Loucy (cell line): ENCODE results near the gene KBTBD12.

ENCODE experiments used
- H2AFZ ChIP-seq: fragments of 200-600 bp; sonication (generic); 2 replicates; pipeline ENCODE4 v1.6.0; 2016; ENCODE audit warnings: antibody characterized with exemption, mild to moderate bottlenecking, low read length, moderate library complexity
- H3F3A ChIP-seq: fragments of 200-600 bp; 2 replicates; pipeline ENCODE4 v1.6.0; 2016; ENCODE audit warnings: antibody characterized with exemption, low read depth, mild to moderate bottlenecking
- H3K27me3 ChIP-seq: fragments of 200-600 bp; sonication (generic); 2 replicates; pipeline ENCODE4 v1.6.1; 2014; ENCODE audit warnings: low read length, mild to moderate bottlenecking; ENCODE audit not compliant: insufficient read depth, poor library complexity, severe bottlenecking
- H3K36me3 ChIP-seq: fragments of 200-600 bp; sonication (generic); 2 replicates; pipeline ENCODE4 v1.6.1; 2016; ENCODE audit warnings: low read length; ENCODE audit not compliant: insufficient read depth
- H3K4me1 ChIP-seq: fragments of 200-600 bp; sonication (generic); 2 replicates; pipeline ENCODE4 v1.5.1; 2014; ENCODE audit warnings: low read length, mild to moderate bottlenecking; ENCODE audit not compliant: insufficient read depth, poor library complexity, severe bottlenecking
- H3K4me2 ChIP-seq: fragments of 200-600 bp; sonication (generic); 2 replicates; pipeline ENCODE4 v1.6.0; 2014; ENCODE audit warnings: antibody characterized with exemption, low read length, low read depth, mild to moderate bottlenecking; ENCODE audit not compliant: poor library complexity, severe bottlenecking
- H3K4me3 ChIP-seq: fragments of 200-600 bp; sonication (generic); 2 replicates; pipeline ENCODE4 v1.5.1; 2014; ENCODE audit warnings: low read length, mild to moderate bottlenecking, mixed read lengths; ENCODE audit not compliant: poor library complexity, severe bottlenecking
- H3K79me2 ChIP-seq: fragments of 200-600 bp; sonication (generic); 2 replicates; pipeline ENCODE4 v1.6.1; 2014; ENCODE audit warnings: low read length; ENCODE audit not compliant: insufficient read depth
- H3K9ac ChIP-seq: fragments of 200-600 bp; sonication (generic); 2 replicates; pipeline ENCODE4 v1.6.0; 2014; ENCODE audit warnings: mild to moderate bottlenecking, low read depth, low read length, moderate library complexity; ENCODE audit not compliant: poor library complexity, severe bottlenecking
- H3K9me2 ChIP-seq: fragments of 200-600 bp; sonication (generic); replicated peaks from 2 replicates; pipeline ENCODE4 v1.6.1; 2016; ENCODE audit warnings: low read depth, low read length, mixed read lengths
- H3K9me3 ChIP-seq: fragments of 200-600 bp; sonication (generic); 2 replicates; pipeline ENCODE4 v1.6.1; 2014; ENCODE audit warnings: mild to moderate bottlenecking, antibody characterized with exemption, low read length, low read depth; ENCODE audit not compliant: insufficient read depth
- H4K20me1 ChIP-seq: fragments of 200-600 bp; sonication (generic); 2 replicates; pipeline ENCODE4 v1.6.0; 2014; ENCODE audit warnings: antibody characterized with exemption, low read length, mild to moderate bottlenecking; ENCODE audit not compliant: insufficient read depth, poor library complexity, severe bottlenecking
- CTCF ChIP-seq: fragments of 200-600 bp; sonication (generic); conservative IDR thresholded peaks from 2 replicates; pipeline ENCODE4 v1.5.1; 2014; ENCODE audit warnings: mild to moderate bottlenecking, antibody characterized with exemption, low read length
- EZH2phosphoT487 ChIP-seq: fragments of 200-600 bp; IDR thresholded peaks from 2 replicates; pipeline ENCODE4 v1.6.1; 2018; ENCODE audit warnings: antibody characterized with exemption, mild to moderate bottlenecking, moderate library complexity, borderline replicate concordance

The KBTBD12 gene

DNA sequence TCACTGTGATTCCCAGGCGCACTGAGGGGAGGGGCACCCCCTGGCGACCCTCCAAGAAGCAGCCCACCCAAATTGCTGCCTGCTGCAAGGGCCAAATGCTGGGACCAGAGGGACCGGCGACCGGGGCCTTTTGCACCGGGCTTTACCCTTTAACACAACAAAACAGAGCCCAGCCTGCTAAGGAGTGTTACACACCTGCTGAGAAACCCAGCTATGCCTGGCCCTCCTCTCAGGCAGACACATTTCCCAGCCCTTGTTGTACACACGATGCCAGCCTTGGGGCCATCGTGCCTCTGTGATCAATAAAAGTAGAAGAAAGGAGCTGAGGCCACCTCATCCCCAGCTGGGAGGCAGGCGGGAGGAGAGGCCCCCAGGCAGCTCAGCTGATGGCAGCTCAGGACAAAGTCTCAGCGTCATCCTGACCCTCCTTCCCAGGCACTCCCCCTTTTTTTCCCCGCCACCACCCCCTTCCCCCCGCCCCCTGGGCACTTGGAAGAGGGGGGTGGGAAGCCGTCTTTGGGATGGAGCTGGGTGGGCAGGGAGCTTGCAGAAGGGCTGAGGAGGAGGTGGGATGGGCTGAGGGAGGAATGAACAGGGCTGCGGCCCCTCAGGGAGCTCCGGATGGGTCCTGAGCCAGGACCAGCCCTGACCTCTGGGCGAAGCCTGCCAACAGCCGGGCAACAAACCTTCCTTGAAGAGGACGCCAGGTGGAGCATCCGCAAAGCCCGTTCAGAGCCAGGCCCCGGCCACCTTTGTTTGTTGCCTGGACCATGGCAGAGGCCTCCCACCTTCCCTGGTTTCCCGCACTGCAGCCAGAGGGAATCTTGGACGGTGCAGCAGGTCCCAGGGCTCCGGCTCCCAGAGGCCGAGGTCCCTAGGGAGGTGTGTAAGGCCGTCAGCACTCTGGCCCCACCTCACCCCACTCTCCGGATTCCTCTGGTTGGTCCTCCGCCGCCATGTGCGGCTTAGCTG, 91.3 kb downstream of the KBTBD12 start:
- no peaks in the 10 kb centered on the region for H3K36me3 ChIP-seq
- no peak for TF ChIP-seq EZH2phosphoT487
- TF ChIP-seq CTCF, result no peak
- H4K20me1 ChIP-seq, result no peaks in the 10 kb centered on the region
- H3K27me3 ChIP-seq, result no peaks in the 10 kb centered on the region
- H3K4me2 ChIP-seq, result no peak overlapping the region
- H2AFZ ChIP-seq, result no peak overlapping the region
- H3F3A ChIP-seq, result no peaks in the 10 kb centered on the region
- no peaks in the 10 kb centered on the region for H3K9me2 ChIP-seq
- H3K79me2 ChIP-seq, result no peaks in the 10 kb centered on the region
- no peak overlapping the region for H3K4me3 ChIP-seq
- no peak overlapping the region for H3K9ac ChIP-seq
- H3K9me3 ChIP-seq, result no peaks in the 10 kb centered on the region
- no peaks in the 10 kb centered on the region for H3K4me1 ChIP-seq

DNA sequence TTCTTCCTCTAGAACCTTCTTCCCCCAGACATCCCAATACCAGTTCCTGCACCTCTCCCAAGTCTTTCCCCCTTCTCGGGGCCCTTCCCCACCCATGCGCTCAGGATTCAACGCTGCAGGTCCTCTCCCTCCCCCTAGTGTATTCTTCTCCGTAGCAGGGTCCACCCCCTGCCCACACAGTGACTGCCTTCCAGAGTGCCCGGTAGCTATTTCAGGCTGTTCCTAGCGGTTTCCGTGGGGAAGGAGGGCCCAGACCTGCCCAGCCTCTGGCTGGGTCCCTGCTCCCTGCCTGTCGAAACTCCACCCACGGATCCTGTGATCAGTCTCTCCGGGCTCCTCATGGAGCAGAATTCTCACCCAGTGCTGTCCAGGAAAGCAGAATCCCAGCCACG, 92.0 kb downstream of the KBTBD12 start:
- Histone ChIP-seq H3K9me2 (no peaks in the 10 kb centered on the region), H3K9ac (no peak overlapping the region), H4K20me1 (no peaks in the 10 kb centered on the region), H3K4me1 (no peaks in the 10 kb centered on the region), H3K27me3 (no peaks in the 10 kb centered on the region), H3K9me3 (no peaks in the 10 kb centered on the region), H3K79me2 (no peaks in the 10 kb centered on the region), H3F3A (no peaks in the 10 kb centered on the region), H3K36me3 (no peaks in the 10 kb centered on the region), H2AFZ (no peak overlapping the region), H3K4me3 (no peak overlapping the region), H3K4me2 (no peak overlapping the region)
- TF ChIP-seq CTCF (no peak), EZH2phosphoT487 (no peak)

DNA sequence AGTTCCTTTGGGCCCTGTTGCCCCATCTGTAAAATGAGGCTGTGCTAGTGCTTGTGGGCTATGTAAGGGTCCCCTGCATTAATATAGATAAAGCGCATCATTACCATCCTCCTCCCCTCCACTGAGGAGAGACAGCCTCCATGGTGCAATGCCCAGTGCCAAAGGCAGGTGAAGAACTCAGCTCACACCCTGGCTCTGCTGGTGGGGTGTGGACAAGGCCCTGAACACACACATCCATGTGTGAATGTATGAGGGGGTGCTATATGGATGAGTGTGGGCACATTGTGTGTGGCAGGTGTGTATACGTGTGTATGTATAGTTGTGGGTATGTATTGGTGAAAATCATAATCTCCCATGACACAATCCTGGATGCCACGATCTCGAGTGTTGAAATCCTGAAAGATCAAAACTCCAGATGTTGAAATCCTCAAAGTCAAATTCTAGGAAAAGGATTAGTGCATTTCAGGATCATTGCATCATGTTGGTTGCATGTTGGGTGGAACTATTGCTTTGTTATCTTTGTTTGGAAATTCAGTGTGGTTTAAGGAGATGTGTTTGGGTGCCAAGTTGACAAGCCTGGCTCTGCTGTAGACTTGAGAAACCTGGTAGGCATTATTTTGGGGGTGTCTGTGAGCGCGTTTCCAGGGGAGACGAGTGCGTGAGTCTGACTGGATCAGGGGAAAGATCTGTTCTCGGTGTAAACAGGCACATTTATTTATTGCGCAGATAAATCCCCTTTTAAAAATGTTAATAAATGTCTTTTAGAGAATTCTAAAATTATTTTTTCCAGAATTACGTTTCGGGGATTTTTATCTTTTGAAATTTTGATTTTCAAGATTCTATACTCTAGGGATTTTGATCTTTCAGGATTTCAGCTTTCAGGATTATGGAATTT, 95.2 kb downstream of the KBTBD12 start:
- Histone ChIP-seq H3K79me2 (no peaks in the 10 kb centered on the region), H3K36me3 (no peaks in the 10 kb centered on the region), H3F3A (no peaks in the 10 kb centered on the region), H3K9me3 (no peaks in the 10 kb centered on the region), H2AFZ (no peak overlapping the region), H3K27me3 (no peaks in the 10 kb centered on the region), H3K4me1 (no peaks in the 10 kb centered on the region), H3K4me2 (no peak overlapping the region), H4K20me1 (no peaks in the 10 kb centered on the region), H3K9me2 (no peaks in the 10 kb centered on the region), H3K4me3 (no peak overlapping the region), H3K9ac (no peak overlapping the region)
- TF ChIP-seq CTCF (no peak), EZH2phosphoT487 (no peak)
